A673 (cell line): ENCODE results near the gene CDH4.

ENCODE experiments used
- CTCF ChIP-seq: fragments of 300-800, 200-600 bp; sonication (generic); conservative IDR thresholded peaks from 2 replicates; pipeline ENCODE4 v1.5.1; 2017; ENCODE audit warnings: low read depth, mild to moderate bottlenecking, antibody characterized with exemption, low read length, moderate library complexity, mixed read lengths
- EZH2 ChIP-seq: fragments of 200-600 bp; sonication (generic); IDR thresholded peaks from 2 replicates; pipeline ENCODE4 v1.6.1; 2017; ENCODE audit warnings: borderline replicate concordance, low read depth, mild to moderate bottlenecking, mixed read lengths, antibody characterized with exemption, low read length; ENCODE audit not compliant: poor library complexity, severe bottlenecking

DNA sequence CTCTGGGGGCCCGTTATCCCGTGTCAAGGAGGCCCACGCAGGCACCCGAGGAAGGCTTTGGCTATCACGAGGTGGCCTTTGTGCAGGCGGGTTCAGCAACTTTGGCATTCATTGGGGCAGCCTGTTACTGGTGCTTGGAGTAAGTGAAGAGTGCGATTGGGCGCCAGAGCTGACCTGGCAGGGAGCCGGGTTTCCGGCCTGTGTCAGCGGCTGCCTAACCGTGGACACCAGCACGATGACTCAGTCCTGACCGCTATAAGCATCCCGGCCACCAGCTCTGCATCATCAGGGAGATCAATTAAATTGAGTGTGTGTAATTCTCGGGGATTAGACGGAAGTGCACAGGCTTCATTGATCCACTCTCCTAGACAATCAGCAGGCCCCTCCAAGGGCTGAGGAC is 45.9 kb downstream of the CDH4 start:
- TF ChIP-seq EZH2 (no peak), CTCF (no peak)
